ENCODE results near the gene KCNH1.
"Not testable (repeated sequence)": the region's sequence is repeated elsewhere in the genome, so short reads cannot be mapped to it uniquely, and the experiment has no call there.

The KCNH1 gene

DNA sequence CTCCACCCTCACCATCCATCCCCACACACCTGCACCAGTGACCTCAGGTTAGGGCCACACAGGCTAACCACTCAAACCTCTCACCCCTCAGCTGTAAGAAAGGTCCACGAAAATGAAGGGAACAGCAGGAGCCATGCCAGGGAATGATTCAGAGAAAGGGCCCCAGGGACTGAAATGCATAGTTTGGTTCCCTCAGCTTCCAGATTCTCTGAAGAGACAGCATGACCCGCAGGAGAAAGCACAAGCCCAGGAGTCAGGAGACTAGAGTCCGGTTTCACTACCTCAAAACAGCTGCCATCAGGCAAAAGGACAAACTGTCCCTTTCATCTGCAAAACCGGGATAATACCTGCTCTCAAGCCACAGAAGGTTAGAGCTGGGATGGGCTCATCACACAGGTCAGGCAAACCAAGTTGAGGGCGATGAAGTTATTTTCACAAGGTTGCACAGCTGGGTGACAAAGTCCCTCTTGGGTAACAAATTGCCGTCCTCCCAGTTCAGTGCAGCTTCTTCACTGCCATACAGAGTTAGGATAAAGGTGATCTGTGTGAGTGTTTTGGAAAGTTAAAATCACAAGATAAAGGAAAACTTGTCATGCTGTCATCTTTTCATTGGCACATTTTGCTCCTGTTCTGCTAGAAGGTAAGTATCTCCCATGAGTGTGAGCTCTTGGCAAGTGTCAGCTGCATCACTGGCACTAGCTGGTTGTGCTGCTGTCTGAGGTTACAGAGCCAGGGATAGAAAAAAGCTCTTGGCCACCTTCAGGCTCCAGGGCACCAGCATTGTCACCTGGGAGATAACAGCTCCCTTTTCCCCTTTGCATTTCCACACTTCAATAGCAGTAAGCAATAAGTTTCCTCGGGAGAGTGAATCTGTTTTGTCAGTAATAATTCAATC lies 120.4 kb downstream of the KCNH1 start:
- no peak for DNase-seq (ENCODE audit: low read depth, low spot score)

DNA sequence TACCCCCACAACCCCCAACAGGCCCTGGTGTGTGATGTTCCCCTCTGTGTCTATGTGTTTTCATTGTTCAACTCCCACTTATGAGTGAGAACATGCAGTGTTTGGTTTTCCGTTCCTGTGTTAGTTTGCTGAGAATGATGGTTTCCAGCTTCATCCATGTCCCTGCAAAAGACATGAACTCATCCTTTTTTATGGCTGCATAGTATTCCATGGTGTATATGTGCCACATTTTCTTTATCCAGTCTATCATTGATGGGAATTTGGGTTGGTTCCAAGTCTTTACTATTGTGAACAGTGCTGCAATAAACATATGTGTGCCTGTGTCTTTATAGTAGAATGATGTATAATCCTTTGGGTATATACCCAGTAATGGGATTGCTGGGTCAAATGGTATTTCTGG lies 122.8 kb downstream of the KCNH1 start:
- not testable (repeated sequence) for DNase-seq (ENCODE audit: low read depth, low spot score)

DNA sequence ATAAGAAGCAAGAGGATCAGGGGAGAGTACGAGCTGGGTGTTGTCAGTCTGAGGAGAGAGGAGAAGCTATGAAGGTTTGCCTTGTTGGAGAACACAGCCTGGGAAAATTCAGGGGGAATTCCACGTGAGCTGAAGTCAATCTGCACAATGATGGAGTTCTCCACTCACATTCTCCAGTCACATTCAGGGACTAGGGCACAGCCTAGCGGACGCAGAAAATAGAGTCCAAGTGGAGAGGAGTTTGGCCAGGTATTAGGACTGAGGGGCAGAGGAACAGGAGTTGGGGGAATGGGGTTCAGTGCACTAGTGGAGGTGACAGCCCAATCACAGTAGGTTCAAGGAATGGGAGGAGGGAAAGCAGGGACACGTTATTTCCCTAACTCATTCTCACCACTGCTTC lies 124.0 kb downstream of the KCNH1 start:
- no peak for DNase-seq (ENCODE audit: low read depth, low spot score)

DNA sequence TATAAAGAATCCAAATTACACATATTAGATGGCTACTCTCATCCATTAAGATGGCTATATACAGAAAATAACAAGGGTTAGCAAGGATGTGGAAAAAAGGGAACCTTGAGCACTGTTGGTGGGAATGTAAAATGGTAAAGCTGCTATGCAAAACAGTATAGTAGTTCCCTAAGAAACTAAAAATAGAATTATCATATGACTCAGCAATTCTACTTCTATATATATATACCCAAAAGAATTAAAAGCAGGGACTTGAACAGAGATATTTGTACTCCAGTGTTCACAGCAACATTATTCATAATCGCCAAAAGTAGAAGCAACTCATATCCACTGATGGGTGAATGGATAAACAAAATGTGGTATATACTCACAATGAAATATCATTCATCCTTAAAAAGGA lies 126.1 kb downstream of the KCNH1 start:
- DNase-seq (ENCODE audit: low read depth, low spot score) = no peak

DNA sequence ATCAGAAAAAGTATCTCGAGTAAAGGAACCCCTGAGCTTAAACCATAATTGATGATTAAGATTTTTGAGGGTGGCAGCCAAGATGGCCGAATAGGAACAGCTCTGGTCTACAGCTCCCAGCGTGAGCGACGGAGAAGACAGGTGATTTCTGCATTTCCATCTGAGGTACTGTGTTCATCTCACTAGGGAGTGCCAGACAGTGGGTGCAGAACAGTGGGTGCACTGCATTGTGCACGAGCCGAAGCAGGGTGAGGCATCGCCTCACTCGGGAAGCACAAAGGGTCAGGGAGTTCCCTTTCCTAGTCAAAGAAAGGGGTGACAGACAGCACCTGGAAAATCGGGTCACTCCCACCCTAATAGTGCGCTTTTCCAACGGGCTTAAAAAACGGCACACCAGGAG lies 138.0 kb downstream of the KCNH1 start:
- not testable (repeated sequence) for DNase-seq (ENCODE audit: low read depth, low spot score)

DNA sequence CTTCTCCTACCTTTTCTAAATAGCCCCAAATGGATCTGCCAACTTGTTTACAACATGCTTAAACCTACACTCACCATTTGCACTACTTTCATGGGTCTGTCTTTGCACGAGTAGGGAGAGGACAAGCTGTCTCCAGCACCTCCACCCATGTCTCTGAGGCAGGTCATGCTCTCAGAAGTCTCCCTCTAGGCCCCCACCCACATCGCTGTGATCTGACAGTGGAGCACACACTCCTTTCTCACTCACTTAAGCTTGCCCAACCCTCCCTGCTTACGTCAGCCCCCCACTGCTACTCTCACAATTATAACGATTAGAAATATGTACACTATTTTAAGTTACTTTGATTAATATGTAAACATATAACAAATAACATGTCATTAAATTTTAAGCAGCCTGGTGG lies 141.1 kb downstream of the KCNH1 start:
- no peak for DNase-seq (ENCODE audit: low read depth, low spot score)

DNA sequence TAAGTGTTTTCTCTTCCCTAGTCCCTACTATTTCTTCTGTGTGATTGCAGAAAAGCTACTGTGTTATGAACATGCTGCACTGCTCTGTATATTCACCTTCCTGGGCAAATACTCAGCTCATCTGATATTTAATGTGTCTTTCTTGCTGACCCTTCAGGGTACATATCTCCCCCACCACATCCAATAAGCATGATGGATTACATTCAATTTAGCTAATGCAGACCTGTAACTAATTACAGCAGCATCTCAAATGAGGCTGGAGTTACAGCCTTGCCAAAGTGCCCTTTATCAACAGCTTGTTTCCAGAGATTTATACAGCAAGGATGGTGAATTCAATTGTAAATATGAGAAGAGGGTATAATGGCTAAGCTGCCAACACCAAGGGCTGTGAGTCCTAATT lies 144.0 kb downstream of the KCNH1 start:
- no peak for DNase-seq (ENCODE audit: low read depth, low spot score)

DNA sequence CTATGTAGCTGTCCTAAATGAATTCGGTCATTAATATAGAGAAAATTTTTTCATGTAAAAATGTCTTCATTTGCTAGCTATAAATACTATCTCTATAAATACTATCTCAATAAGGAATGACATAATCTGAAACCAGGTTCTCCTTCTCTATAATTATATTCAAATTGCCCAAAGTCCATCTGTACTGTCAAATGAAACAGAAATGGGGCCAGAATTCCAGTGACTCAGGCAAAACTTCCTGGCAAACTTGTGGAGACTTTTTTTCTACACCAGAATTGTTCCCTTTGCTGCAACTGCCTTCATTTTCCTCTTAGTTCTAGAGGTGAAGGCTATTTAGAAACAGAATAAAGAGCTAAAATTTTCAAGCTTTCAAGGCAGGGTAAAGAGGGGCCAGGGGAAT lies 152.5 kb downstream of the KCNH1 start:
- DNase-seq (ENCODE audit: low read depth, low spot score) = no peak

DNA sequence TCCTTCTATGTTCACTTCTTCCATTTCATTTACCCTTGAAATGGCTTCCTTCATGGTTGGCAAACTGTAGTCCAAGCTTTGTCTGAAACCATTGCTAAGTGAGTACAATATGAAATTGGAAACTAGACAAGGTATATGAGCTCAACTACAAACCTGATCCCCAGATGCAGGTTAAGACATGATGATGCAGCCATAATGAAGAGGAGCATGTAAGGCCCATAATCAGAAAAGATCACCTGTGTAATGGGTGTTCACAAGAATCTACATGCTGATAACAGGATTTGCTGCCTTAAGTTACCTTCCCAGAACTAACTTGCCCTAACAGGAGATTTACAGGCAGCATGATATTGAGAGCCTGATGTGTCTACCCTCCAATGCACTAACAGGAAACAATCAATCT lies 153.9 kb downstream of the KCNH1 start:
- DNase-seq (ENCODE audit: low read depth, low spot score) = no peak

DNA sequence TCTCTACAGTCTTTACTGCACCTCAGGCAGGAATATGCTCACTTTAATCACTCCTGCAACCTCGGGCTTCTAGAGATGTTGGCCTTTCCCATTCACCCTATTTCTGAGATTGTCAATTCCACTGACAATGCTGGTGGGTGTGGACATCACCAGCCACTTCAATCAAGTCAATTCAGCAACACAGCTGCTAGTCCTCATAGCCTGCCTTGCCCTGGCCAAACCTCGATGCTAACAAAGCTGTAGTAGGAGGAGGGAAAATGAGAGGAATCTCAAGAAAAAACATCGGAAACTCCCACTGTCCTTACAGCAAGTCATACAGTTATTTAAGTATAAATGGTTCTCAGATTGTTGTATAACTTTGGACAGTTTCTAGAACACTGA lies 155.0 kb downstream of the KCNH1 start:
- no peak for DNase-seq (ENCODE audit: low read depth, low spot score)

DNA sequence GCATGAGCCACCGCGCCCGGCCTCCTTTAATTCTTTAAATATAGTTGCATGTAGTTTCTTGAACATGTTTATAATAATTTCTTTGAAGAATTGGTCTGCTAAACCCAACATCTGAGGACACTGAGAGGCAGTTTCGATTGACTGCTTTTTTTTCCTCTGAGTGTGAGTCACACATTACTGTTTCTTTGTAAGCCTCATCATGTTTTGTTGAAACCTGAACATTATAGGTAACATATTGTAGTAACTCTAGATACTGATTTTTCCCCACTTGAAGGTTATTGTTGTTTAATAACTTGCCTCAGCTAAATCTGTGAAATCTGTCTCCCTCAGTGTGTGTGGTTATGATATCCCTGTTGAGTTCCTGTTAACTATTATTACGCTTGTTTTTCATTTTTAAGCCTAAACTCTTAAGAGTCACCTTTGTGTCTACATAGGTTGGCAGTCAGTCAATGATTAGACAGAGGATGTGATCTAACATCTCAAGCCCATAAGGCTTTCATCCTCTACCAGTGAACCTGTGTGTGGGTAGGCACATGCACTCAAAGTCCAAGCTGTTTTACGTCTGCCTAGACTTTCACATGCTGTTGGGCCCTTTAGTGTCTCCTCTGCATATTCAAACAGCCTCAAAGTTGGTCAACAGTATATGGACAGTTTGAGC lies 155.5 kb downstream of the KCNH1 start:
- DNase-seq (ENCODE audit: low read depth, low spot score) = no peak

DNA sequence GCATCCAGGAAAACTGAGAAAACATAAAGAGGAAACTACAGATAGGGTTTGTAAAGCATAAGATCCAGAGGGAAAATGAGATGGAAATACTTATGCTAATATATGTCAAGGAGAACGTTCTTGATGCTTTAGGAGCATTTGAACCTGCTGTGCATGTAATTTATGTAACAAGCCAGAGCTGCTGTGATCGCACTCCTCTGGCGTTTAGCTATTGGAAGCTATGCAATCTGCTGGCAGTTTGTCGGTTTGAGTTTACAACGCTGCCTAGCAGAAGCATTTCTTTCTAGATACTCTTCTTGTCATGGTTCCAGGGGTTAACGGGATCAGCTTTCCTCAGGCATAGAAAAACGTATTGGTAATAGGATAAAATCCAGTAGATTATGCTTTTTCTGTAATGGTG lies 182.7 kb downstream of the KCNH1 start:
- DNase-seq (ENCODE audit: low read depth, low spot score) = no peak

DNA sequence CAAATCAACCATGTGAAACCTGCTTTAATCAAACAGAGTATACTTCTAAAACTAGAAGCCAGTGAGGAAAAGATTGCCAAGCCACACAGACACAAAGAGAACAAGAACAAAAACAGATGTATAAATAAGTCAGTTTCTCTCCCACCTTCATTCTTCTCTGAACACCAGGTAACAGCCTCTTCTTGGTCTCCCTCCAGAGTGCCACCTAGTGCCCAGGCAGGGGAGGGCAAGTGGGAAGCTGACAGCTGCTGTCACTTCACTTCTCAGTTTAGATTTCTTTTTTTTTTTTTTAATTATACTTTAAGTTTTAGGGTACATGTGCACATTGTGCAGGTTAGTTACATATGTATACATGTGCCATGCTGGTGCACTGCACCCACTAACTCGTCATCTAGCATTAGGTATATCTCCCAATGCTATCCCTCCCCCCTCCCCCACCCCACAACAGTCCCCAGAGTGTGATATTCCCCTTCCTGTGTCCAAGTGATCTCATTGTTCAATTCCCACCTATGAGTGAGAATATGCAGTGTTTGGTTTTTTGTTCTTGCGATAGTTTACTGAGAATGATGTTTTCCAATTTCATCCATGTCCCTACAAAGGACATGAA lies 183.9 kb downstream of the KCNH1 start:
- not testable (repeated sequence) for DNase-seq (ENCODE audit: low read depth, low spot score)

DNA sequence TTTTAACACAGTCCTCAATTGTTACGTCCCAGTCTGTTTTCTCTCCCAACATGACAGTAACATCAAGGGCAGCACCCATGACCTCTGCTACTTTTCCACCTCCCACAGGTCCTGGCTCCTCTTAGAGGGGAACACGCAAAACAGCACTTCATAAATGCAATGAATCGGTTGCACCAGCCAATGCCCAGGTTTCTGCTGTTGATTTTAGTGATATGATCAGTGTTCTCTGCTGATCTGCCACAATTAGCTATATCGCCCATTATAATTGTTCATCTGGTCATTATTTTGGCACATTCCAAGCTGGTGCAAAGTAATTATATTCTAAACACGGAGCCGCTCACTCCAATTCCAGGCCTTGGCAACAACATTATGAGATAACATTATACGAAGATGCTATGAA lies 184.5 kb downstream of the KCNH1 start:
- no peak for DNase-seq (ENCODE audit: low read depth, low spot score)

DNA sequence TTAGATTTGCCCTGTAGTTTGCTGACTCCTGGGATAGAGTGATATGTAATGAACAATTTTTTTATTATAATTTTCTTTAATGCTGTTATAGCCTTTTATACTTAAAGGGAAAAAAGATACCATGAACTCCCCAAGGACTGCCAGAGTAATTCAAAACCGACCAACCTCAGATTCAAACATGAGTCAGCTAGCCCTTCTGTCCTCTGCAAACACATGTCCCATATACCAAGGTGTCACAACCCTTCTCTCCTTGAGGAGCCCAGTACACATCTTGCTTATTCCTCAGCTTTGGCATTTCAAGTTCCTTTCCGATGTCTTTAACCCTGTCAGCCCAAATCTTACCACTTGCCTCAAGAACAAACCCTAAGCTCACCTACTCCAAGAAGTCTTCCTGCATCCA lies 184.9 kb downstream of the KCNH1 start:
- no peak for DNase-seq (ENCODE audit: low read depth, low spot score)

DNA sequence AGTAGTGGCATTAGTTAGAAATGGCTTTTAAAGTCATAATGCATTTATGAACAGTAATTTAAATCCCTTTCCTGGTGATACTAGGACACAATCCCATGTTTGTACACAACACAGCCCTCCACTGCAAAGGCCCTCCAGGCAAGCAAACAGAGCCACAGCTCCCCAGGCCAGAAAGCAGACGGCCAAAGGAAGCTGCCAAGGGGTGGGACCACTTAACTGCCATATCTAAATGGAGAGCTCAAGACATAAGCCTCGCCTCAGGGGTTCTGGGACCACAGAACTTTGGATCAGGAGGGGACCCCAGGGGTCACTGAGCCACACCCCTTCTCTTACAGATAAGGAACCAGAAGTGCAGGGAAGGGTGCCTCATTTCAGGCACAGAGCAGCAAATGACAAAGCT lies 189.7 kb downstream of the KCNH1 start:
- no peak for DNase-seq (ENCODE audit: low read depth, low spot score)

DNA sequence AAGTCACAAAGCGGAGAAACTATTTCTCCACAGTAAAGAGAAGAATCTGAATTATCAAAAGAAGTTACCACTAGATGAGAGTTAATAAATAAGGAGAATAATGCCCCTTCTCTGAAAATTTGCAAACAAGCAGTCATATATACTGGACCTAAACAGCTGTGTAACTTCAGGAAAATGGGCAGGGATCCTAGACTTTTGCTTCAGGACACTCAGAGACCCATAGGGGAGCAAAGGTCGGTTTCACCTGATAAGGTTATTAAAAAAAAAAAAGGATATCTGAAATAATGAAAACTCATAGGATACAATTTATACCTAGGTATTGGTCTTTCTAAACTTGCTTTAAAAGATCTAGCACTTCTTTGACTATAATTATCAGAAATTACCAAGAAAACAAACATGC lies 191.4 kb downstream of the KCNH1 start:
- DNase-seq (ENCODE audit: low read depth, low spot score) = no peak

DNA sequence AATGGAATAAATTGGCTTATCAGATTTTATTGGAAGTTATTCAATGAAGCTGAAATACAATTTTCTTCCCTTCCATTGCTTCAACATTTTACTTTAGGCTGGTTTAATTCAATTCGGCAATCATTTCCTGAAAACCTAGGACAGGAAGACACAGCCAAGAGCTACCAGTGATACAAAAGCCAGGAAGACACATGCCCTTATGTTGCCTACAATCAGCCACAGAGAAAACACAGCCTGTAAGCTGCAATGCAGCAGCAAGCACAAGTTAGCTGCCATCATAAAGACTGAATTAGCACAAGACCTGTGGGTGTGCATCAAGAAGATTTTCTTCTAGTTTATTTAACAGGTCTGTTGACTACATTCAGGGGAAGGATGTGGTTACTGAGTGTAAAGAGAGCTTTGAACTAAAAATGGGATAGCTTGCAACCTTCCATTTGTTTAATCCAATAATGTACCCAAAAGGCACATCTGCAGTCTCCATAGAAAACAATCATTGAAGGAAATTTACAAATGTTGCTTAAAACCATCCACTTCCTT lies 193.8 kb downstream of the KCNH1 start:
- DNase-seq (ENCODE audit: low read depth, low spot score) = no peak

DNA sequence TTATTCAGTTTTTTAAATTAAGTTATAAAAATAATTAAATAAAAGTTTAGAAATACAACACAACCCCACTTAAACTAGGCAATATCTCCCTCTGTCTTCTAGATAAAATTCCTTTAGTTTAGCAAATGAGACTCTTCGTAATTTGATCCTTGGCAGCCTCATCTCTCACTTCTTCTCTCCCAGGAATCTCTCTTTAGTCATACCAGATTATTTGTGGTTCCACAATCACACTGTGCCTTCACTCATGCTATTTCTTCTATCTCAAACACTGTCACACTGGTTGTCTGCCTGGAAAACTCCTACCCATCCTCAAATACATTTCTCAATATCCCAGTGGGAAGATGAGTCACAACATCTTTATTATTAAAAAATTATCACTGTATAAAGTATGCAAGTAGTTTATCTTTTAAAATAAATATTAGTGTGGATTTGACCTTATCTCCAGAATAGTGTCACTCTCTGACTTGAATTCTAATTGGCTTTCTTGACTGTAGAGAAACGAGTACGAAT lies 195.5 kb downstream of the KCNH1 start:
- DNase-seq (ENCODE audit: low read depth, low spot score) = no peak

DNA sequence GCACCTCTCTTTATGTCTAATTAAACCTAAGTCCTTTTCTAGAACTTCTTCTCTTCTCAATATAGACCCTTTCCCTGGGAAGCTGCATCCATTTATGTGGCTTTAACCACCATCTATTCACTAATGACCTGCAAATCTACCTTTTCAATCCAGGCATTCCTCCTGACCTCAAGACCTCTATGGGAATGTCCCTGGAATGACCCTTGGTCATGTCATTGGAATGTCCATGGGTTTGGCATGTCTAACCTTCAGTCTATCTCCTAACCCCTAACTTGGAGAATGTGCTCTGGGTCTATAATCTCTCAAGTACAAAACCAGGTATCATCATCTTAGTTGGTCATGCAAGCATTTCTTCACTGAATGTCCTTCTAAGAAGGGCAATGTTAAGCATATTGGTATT lies 196.1 kb downstream of the KCNH1 start:
- DNase-seq (ENCODE audit: low read depth, low spot score) = no peak

DNA sequence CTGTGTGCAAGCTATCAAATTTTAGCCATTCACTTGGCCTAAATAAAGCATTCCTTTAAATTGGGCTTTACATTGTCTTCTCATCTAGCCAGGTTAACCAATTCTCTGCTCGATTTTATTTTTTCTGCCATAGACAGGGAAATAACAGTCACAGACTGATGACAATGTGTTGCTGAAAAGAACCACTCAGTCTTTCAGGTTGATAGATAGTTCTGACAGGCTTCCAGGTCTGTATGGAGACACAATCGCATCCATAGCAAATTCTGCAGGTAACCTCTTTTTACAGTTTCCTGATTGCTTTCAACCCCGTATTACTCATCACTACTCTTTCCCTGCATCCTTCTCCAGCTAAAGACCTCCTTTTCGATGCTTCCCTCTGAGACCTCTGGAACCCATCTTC lies 198.0 kb downstream of the KCNH1 start:
- no peak for DNase-seq (ENCODE audit: low read depth, low spot score)

DNA sequence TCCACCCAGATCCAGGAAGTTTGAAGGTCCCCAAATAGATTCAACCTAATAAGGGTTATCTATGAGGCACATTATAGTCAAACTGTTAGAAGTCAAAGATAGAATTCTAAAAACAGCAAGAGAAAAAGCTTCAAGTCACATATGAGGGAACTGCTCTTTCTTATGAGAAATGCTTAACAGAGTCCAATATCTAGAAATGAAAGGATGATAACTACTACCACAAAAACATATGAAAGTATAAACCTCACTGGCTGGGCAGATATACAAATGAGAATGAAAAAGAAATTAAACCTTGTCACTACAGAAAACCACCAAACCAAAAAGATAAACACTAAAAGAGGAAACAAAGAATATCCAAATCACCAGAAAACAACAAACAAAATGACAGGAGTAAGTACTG lies 201.8 kb downstream of the KCNH1 start:
- no peak for DNase-seq (ENCODE audit: low read depth, low spot score)
